GM23338 (cell line): Measurements from ENCODE around the gene FAM78B. TPM values are rescaled to one million over a fixed set of nuclear protein-coding genes. Genes with fewer than 3 reads are reported as not detected.

ENCODE experiments used
- ATAC-seq: fragments of 200-7000 bp; cut with Tn5 transposase; 3 replicates; pipeline ENCODE4 v1.9.1; 2020
- DNase-seq: peaks from one replicate; pipeline ENCODE4 v3.0.0-alpha.2; 2015; ENCODE audit warnings: low spot score
- H2AFZ ChIP-seq: fragments of 200-600 bp; sonication (generic); 2 replicates; pipeline ENCODE4 v1.8.0; 2016; ENCODE audit warnings: antibody characterized with exemption, mild to moderate bottlenecking, moderate library complexity
- H3F3A ChIP-seq: fragments of 200-600 bp; sonication (generic); replicated peaks from 2 replicates; pipeline ENCODE4 v1.8.0; 2017; ENCODE audit warnings: antibody characterized with exemption, mixed run types, low read depth
- H3K27ac ChIP-seq: fragments of 200-600 bp; sonication (generic); 2 replicates; pipeline ENCODE4 v1.6.1; 2016; ENCODE audit warnings: low read depth
- H3K27me3 ChIP-seq: fragments of 200-600 bp; sonication (generic); 2 replicates; pipeline ENCODE4 v1.8.0; 2016; ENCODE audit warnings: mild to moderate bottlenecking, mixed run types, moderate library complexity; ENCODE audit not compliant: insufficient read depth
- H3K36me3 ChIP-seq: fragments of 200-600 bp; sonication (generic); 2 replicates; pipeline ENCODE4 v1.8.0; 2016; ENCODE audit warnings: mild to moderate bottlenecking; ENCODE audit not compliant: insufficient read depth
- H3K4me1 ChIP-seq: fragments of 200-600 bp; sonication (generic); 2 replicates; pipeline ENCODE4 v1.8.0; 2016; ENCODE audit warnings: mild to moderate bottlenecking, moderate library complexity; ENCODE audit not compliant: insufficient read depth
- H3K4me2 ChIP-seq: fragments of 200-600 bp; sonication (generic); 2 replicates; pipeline ENCODE4 v1.7.1; 2017; ENCODE audit warnings: mixed run types
- H3K4me3 ChIP-seq: fragments of 200-600 bp; sonication (generic); 2 replicates; pipeline ENCODE4 v1.6.1; 2016; ENCODE audit warnings: mixed run types
- H3K79me2 ChIP-seq: fragments of 200-600 bp; sonication (generic); replicated peaks from 2 replicates; pipeline ENCODE4 v1.8.0; 2017; ENCODE audit warnings: mild to moderate bottlenecking; ENCODE audit not compliant: insufficient read depth
- H3K9me2 ChIP-seq: fragments of 200-600 bp; sonication (generic); 2 replicates; pipeline ENCODE4 v1.8.0; 2017; ENCODE audit not compliant: insufficient read depth
- H4K20me1 ChIP-seq: fragments of 200-600 bp; sonication (generic); replicated peaks from 2 replicates; pipeline ENCODE4 v1.8.0; 2017; ENCODE audit warnings: mild to moderate bottlenecking; ENCODE audit not compliant: insufficient read depth
- H3K27ac Mint-ChIP-seq: 2 replicates; pipeline ENCODE4 v1.8.0; 2020; ENCODE audit warnings: inconsistent platforms, mild to moderate bottlenecking, moderate library complexity, mixed read lengths
- H3K27me3 Mint-ChIP-seq: 3 replicates; pipeline ENCODE4 v1.8.0; 2022; ENCODE audit warnings: low read depth, mild to moderate bottlenecking, moderate library complexity, mixed read lengths, inconsistent platforms; ENCODE audit not compliant: insufficient read depth, poor library complexity
- H3K36me3 Mint-ChIP-seq: 3 replicates; pipeline ENCODE4 v1.8.0; 2021; ENCODE audit warnings: low read depth, mild to moderate bottlenecking, inconsistent platforms, moderate library complexity, mixed read lengths
- H3K4me1 Mint-ChIP-seq: 3 replicates; pipeline ENCODE4 v1.8.0; 2020; ENCODE audit warnings: mild to moderate bottlenecking, inconsistent platforms, mixed read lengths
- H3K4me3 Mint-ChIP-seq: 3 replicates; pipeline ENCODE4 v1.8.0; 2021; ENCODE audit warnings: moderate library complexity, mild to moderate bottlenecking, inconsistent platforms, mixed read lengths
- H3K9me3 Mint-ChIP-seq: 3 replicates; pipeline ENCODE4 v1.8.0; 2020; ENCODE audit warnings: moderate library complexity, mild to moderate bottlenecking, inconsistent platforms, mixed read lengths
- CREB1 ChIP-seq: fragments of 250-450 bp; sonication (Bioruptor Pico); IDR thresholded peaks from 2 replicates; pipeline ENCODE4 v1.5.0; 2020; ENCODE audit warnings: low read depth, mild to moderate bottlenecking, moderate library complexity
- POLR2AphosphoS5 ChIP-seq: IDR thresholded peaks from 2 replicates; pipeline ENCODE4 v1.6.1; 2016; ENCODE audit warnings: antibody characterized with exemption, low read depth
- REST ChIP-seq: IDR thresholded peaks from one replicate; pipeline ENCODE4 v1.6.1; 2018; ENCODE audit warnings: antibody characterized with exemption; ENCODE audit not compliant: unreplicated experiment
- polyA plus RNA-seq: library from polyadenylated mRNA; unstranded; fragments of >200 nt; fragmentation: Nextera tagmentation; extraction: Ambion mirVana; gene quantifications from 2 replicates; pipeline ENCODE4 v1.2.1, GENCODE V29; 2016
- total RNA-seq: library from RNA; depleted of rRNA; stranded (reverse); fragments of >200 nt; shearing (Covaris generic); gene quantifications from 2 replicates; pipeline ENCODE4 v1.2.3, GENCODE V29; 2014

FAM78B gene
- total and polyA plus RNA-seq, 2 experiments from 2014 or later, result 1.6 to 4.6 TPM

GRCh38 chr1:166080967-166081870, 85.6 kb downstream of the FAM78B start:
- no peak overlapping the region for H3K4me3 Mint-ChIP-seq
- no peaks in the 10 kb centered on the region for H3K9me2 ChIP-seq
- ATAC-seq (no peak), DNase-seq (no peak)
- H3K79me2 ChIP-seq, result no peaks in the 10 kb centered on the region
- H3K27ac ChIP-seq, result no peak overlapping the region
- no peaks in the 10 kb centered on the region for H3K36me3 ChIP-seq
- H3K4me3 ChIP-seq, result no peak overlapping the region
- no peaks in the 10 kb centered on the region for H3K36me3 Mint-ChIP-seq
- peaks cover 9% of the 10 kb centered on the region for H3K27me3 Mint-ChIP-seq
- TF ChIP-seq CREB1 (CRISPR knock-in tag), result no peak
- H3K4me2 ChIP-seq, result no peak overlapping the region
- H2AFZ ChIP-seq, result no peak overlapping the region
- no peaks in the 10 kb centered on the region; the same call in 1 of the 2 replicates for H4K20me1 ChIP-seq
- no peaks in the 10 kb centered on the region for H3F3A ChIP-seq
- H3K27me3 ChIP-seq, result no peaks in the 10 kb centered on the region
- H3K4me1 Mint-ChIP-seq, result peaks cover 8% of the 10 kb centered on the region
- no peak overlapping the region for H3K27ac Mint-ChIP-seq
- H3K9me3 Mint-ChIP-seq, result no peaks in the 10 kb centered on the region
- no peaks in the 10 kb centered on the region; the same call in 1 of the 2 replicates for H3K4me1 ChIP-seq

- ATAC-seq, result no peak
- peaks cover 9% of the 10 kb centered on the region for H3K27me3 Mint-ChIP-seq
- no peaks in the 10 kb centered on the region for H3K36me3 Mint-ChIP-seq
Measured at GRCh38 chr1:166080277-166080966, 86.4 kb downstream of the FAM78B start.

More at GRCh38 chr1:166080277-166080966, 86.4 kb downstream of the FAM78B start:
- Mint-ChIP-seq H3K4me1 (peaks cover 3% of the 10 kb centered on the region; the same call in 2 of the 3 replicates), H3K27ac (no peak overlapping the region), H3K9me3 (no peaks in the 10 kb centered on the region), H3K4me3 (no peak overlapping the region)
- no peaks in the 10 kb centered on the region for H3K4me1 ChIP-seq
- no peak for TF ChIP-seq REST
- TF ChIP-seq POLR2AphosphoS5, result no peak
- no peaks in the 10 kb centered on the region for H3K27me3 ChIP-seq
- H4K20me1 ChIP-seq, result peaks cover 2% of the 10 kb centered on the region; the same call in 1 of the 2 replicates
- H3K4me3 ChIP-seq, result no peak overlapping the region
- no peaks in the 10 kb centered on the region for H3K79me2 ChIP-seq
- H2AFZ ChIP-seq, result no peak overlapping the region
- no peak overlapping the region for H3K4me2 ChIP-seq
- H3K9me2 ChIP-seq, result no peaks in the 10 kb centered on the region
- DNase-seq, result no peak
- H3F3A ChIP-seq, result no peaks in the 10 kb centered on the region
- H3K27ac ChIP-seq, result no peak overlapping the region
- H3K36me3 ChIP-seq, result no peaks in the 10 kb centered on the region
